GM19238 (cell line): ENCODE data around the gene CATSPERE.
"Not testable (repeated sequence)": the region's sequence is repeated elsewhere in the genome, so short reads cannot be mapped to it uniquely, and the experiment has no call there.

ENCODE experiments used
- DNase-seq: peaks from one replicate; pipeline ENCODE4 v3.0.0; 2011; ENCODE audit warnings: low spot score; ENCODE audit not compliant: insufficient read length

Gene CATSPERE

DNA sequence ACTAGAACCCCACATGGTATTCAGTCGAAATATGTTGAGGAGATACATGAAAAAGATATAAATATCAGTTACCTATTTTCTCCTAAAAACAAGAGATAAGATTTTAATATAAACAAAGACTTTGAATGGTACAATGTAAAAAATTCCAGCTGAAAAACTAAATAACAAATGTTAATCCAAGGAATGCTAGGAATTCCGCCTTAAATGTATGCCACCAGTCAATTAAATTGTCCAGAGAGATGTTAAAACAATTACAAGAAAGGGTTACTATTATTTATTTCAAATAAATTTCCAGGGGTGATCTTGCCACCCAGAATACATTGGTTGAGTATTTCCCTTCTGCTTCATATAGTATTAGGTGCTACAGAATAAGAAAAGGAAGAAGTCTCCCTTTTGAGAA lies 13.5 kb upstream of the CATSPERE start:
- no peak for DNase-seq

DNA sequence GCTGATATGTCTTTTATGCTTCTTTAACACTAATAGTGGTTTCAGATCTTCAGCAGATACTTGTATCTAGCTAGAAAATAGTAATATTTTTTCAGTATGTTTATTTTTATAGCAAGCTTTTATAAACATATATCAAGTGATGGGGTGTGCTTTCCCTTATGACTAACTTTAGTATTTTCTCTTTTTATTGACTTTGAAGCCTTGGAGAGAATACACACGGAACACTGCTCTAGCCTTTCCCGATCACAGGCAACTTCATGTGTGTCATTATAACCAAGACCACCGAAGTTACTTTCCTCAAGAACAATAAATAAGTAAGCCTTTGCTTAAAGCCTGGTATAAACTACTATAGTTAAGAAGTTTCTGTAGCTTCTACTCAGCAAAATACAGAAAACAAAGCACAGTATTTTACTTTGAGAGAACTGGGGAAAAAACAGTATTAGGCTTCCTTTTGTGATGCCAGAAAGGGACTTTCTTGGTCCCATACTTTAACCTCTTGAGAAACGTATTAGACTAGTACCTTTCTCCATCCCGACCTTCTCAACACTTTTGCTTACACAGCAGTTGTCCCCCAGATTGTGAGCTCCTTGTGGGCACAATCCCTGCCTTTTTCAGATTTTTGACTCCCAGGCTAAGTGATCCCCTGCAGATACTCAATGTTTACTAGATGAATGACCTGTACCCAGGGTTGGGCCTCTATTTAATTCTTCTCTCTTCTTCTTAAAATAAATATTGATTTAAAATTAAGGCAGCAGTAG lies 12.6 kb upstream of the CATSPERE start:
- no peak for DNase-seq

DNA sequence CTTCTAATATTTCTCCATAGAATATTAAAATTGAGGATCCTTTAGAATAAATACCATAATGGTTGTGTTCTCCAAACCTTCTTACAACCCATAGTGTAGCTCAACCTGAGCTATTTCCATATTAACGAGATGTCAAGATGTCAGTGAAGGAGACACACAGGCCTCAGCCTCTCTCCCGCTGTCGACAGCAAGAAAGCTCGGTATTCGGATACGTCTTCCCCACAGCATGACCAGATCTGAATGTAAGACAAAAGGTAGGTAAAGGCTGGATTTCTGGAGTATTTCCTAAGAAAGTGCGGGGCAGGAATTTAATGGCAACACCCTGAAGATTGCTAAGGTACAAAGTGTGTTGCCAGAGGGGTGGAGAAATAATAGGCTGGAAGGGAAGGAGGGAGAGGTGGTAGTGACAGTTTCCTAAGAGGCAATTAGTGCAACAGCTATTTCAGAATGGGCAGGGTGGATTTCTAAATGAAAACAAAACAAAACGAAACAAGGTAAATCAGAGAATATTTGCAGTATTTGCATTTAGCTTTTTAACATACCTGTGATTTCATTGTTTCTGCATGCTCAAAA lies 11.1 kb upstream of the CATSPERE start:
- DNase-seq: no peak

DNA sequence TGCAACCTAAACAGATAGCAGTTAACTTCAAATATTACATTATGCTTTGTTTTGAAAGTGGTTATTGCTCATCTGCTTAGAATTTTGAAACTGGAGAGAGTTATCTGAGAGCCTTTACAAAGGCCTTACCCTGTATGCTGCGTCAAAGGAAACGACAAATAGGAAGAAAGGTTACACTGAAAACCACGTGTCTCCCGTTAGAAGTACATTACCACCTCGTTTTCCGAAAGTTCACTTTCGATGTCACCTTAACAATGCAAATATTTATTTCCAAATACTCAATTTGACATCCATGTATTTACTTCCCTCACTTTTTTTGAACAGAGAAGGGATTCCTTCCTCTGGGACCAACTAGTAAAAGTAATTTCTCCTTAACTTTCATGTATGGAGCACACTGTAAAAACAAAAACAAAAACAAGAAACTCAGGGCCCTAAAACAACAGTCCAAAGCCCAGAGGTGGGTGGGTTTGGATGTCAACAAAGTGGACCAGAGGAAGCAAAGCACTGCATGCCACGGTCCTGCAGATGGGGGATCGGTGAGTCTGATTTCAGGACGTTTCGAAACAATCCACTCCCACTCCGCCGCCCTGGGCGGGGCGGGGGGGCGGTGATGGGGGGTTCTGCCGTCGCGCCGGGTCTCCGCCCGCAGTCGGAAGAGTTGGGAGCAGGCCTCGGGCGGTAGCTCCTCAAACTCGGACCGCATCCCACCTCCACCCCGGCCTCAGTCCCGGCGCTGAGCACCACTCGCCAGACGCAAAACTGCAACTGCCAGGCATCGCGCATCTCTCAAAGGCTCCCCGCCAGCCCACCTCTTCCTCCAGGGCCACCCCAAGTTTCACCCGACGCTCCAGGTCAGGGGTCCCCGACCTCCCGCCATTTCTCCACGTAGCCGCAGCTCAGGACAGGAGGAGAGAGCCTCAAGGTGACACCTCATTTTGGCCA lies 10.2 kb upstream of the CATSPERE start:
- peak; percentile 19 for DNase-seq

DNA sequence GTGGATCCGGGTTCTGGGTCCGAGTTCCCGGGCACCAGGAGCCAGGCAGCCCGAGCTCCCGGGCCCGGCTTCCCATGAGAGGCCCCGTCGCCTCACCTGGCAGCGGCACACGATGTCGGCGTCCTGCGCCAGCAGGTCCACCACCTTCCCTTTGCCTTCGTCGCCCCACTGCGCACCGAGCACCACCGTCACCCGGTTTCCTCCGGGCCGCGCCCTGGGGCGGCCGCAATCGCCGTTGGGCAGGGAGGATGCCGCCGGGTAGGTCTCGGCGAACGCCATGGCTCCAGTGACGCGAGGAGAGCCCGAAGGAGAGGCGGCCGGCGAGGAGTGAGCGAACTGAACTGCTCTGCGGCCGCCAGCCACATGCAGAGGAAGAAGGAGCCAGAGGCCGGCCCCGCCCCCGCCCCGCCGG lies 9.5 kb upstream of the CATSPERE start, which contains the start of gene ADSS2:
Gene ADSS2 (minus strand): TSS at position 371 of the 412 bp plus-strand sequence. CDS start 92 bp downstream, at position 279.
- DNase-seq: no peak

DNA sequence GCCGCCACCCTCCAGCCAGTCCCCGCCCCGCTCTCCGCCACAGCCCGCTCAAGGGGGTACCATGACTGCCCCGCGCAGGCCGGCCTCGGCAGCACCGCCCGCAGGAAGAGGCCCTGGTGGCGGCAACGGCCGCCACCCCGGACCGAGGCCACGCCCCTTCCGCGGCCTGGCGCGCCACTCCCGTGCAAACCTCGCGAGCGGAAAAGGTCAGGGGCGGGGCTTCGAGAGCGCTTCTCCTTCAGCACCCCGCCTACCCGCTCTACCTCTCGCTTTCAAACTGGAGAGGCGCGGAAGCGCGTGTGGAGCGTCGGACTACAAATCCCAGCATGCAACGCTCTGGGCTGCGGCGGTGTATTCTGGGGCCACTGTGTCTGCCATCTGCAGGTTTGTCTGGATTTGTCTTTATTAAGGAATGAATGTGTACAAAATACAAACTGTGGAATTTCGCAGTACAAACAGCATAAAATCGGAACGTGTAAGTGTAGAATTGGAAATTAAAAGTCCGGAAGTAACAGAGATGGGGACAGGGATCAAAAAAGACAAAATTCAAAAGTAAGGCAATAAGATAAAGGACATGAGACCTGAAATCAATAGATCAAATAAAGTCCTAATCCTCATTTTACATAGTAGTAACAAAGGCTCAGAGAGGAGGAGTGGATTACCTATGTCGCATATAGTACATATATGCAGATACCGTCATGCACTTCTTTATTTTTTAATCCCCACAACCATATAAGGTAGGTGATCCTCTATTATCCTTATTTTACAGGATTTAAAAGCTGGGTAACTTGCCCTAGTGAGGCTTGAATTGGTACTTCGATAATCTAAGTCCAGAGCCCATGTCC lies 8.9 kb upstream of the CATSPERE start:
- DNase-seq: peak; percentile 86

DNA sequence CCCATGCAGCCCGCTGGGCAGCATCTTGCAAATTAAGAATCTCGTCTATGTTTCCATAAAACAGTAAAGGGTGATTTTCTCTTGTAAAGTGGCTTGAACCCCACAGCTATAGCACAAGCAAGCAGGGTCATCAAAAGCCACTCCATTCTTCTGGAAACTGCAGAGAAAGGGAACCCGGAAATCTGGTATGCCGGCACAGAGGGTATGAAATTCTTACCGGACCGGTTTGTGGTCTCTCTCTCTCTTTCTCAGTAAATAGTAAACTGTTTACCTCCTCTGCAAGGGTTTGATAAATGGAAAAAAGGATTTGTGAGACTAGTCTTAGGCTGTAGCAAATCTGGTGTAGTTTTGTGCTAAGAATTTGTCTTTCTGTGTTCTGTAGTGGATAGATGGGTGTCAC lies 6.7 kb upstream of the CATSPERE start:
- DNase-seq: no peak

DNA sequence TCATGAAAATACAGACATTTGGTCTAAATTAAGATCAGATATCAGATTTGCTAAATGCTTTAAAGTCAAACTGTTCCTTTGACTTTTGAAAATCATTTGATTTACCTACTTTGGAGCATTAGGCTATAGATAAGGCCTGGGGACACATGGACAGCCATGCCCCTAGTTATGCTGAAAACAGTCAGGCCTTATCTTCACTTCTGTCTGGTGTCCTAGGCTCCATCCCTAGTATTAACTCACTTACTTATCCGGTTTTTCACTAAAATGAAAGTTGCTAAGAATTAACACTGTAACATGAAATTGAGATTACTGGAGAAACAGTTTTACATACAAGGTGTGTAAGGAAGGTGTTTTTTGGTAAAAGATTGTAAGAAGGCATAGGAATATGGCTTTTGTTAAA lies 4.5 kb upstream of the CATSPERE start:
- no peak for DNase-seq

DNA sequence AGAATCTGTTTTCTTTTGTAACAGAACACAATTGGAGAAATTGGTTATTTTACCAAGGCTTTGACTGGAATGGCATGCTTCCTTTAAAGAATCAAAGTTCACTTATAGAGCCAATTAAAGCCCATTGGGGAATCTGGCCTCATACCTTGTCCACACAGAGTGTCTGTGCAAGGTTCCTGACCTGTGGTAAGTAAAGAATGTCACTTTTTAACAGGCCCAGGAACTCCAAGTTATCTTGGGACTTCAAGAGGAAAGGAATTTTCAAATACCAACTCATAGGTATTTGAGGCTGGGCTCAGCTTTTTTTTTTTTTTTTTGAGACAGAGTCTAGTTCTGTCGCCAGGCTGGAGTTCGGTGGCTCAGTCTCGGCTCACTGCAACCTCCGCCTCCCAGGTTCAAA lies 2.3 kb upstream of the CATSPERE start:
- no peak for DNase-seq

DNA sequence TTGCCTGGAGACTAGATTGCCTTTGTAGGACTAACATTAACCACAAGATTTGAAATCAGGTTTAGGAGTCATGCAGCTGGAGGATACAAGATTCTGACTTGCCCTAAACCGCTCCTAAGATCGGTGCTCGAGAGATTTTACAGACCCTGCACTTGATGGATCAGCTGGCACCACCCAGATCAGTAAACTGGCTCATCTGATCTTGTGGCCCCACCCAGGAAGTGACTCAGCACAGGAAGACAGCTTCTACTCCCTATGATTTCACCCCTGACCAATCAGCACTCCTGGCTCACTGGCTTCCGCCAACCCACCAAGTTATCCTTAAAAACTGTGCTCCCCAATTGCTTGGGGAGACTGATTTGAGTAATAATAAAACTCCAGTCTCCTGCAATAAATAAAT lies 876 bp upstream of the CATSPERE start:
- DNase-seq: no peak

DNA sequence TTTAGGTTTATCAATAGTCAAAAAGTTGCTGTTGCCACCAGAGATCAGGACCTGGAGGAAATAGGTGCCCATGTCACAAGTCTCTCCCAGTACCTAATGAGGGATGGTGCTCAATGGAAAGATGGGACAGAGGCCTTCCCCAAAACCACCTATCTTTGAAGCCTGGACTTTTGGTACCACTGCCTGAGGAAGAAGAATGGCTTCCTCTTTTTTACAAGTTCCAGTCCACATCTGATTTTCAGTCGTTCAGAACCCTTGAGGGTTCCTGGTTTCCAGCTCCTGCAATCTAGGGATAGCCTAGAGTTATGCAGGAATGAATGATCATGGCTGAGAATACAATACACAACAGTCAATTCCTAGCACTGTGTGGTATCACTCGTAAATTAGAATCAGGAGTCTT lies 5.7 kb downstream of the CATSPERE start:
- DNase-seq: no peak

DNA sequence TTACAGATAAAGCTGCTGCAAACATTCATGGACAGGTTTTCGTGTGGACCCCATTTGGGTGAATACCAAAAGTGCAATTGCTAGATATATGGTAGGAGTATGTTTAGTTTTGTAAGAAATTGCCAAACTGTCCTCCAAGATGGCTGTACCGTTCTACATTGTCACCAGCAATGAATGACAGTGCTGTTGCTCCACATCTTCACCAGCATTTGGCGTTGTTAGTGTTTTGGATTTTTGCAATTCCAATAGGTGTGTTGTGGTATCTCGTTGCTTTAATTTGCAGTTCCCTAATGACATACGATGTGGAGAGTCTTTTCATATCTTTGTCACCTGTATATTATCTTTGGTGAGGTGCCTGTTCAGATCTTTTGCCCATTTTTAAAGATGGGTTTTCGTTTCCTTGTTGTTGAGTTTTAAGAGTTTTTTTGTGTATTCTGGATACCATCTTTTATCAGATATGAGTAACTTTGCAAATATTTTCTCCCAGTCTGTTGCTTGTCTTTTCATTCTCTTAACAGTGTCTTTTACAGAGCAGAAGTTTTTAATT lies 12.1 kb downstream of the CATSPERE start:
- no peak for DNase-seq

DNA sequence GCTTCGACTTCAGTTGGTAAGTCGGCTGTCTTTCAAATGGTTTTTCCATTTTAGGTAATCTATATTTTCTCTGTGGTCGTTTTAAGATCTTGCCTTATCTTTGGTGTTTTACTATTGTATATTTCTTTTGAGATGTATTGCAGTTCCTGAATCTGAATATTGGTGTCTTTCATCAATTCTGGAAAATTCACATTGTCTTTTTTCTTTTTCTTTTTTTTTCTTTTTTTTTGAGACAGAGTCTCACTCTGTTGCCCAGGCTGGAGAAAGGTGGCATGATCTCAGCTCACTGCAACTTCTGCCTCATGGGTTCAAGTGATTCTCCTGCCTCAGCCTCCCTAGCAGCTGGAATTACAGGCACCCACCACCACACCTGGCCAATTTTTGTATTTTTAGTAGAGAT lies 23.9 kb downstream of the CATSPERE start:
- not testable (repeated sequence) for DNase-seq

DNA sequence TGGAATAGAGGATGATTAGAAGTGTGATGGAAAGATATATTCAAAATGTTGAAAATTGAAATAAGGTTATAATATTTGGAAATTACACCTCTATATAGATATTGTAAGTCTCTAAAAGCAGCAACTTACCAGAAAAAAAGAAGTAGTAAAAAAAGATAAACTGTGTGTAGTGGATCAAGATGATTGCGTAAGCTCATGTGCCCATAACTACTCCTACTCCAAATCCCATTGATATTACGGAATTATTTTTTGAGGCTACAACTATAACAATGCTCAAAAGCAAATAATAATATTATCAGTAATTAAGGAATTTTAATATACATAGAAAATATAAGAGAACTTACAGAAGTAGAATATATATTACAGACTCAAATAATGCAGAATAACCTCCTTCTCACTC lies 33.6 kb downstream of the CATSPERE start:
- DNase-seq: no peak

DNA sequence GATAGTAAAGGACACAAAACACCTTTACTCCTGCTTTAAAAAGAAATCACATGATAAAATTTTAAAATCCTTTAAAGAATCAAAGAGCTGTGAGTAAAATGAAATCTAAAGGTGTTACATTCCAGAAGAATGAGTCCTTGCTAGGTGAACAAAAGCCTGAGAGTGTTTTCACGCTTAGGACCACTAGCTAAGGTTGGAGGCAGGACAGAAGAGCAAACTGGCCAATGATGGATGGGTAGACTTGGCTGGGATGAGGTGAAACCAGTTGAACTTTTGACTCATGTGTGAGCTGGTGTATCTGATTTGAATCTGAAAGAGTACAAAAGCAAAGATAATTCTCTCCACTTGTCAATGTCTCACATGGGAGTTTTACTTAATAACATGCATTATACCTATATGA lies 35.1 kb downstream of the CATSPERE start:
- no peak for DNase-seq

DNA sequence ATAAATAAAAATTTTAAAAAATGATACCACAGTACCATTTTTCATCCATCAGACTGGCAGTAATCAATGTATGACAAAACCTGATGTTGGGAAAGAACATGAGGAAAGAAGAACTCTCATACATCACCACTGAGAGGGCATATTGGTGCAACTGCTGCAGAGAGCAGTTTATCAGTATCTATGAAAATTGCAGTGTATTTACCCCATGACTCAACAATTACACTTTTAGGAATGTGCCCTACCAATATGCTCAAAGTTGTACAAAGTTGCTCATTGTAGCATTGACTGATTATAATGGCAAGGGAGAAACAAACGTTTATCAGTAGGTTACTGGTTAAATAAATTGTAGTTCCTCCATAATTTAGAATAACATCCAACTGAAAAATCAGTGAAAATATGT lies 36.7 kb downstream of the CATSPERE start:
- no peak for DNase-seq

DNA sequence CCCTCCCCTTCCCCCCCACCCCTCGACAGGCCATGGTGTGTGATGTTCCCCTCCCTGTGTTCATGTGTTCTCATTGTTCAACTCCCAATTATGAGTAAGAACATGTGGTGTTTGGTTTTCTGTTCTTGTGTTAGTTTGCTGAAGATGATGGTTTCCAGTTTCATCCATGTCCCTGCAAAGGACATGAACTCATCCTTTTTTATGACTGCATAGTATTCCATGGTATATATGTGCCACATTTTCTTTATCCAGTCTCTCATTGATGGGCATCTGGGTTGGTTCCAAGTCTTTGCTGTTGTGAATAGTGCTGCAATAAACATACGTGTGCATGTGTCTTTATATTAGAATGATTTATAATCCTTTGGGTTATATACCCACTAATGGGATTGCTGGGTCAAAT lies 38.4 kb downstream of the CATSPERE start:
- DNase-seq: not testable (repeated sequence)

DNA sequence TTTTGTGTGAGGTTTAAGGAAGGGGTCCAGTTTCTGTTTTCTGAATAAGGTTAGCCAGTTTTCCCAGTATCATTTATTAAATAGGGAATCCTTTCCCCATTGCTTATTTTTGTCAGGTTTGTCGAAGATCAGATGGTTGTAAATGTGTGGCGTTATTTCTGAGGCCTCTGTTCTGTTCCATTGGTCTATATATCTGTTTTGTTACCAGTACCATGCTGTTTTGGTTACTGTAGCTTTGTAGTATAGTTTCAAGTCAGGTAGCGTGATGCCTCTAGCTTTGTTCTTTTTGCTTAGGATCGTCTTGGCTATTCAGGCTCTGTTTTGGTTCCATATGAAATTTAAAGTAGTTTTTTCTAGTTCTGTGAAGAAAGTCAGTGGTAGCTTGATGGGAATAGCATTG lies 39.4 kb downstream of the CATSPERE start:
- DNase-seq: not testable (repeated sequence)

DNA sequence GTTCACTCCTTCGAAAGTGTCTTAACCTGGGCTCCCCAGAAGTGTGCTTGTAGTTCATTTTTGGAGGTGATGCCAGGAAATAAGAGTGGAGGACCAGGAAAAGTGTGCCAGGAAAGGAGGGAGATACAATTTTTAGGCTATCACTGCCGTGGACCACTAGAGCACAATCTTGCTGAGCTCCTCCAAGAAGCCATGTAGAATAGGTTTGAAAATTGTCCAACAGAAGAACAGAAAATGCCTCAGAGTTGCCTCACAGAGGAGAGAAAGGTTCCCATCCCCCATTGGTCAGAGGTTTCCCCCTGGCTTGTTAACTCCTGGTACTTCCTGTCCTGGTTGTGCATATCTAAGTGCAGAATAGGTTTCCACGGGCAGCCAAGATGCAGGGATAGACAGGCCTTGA lies 41.6 kb downstream of the CATSPERE start:
- no peak for DNase-seq

DNA sequence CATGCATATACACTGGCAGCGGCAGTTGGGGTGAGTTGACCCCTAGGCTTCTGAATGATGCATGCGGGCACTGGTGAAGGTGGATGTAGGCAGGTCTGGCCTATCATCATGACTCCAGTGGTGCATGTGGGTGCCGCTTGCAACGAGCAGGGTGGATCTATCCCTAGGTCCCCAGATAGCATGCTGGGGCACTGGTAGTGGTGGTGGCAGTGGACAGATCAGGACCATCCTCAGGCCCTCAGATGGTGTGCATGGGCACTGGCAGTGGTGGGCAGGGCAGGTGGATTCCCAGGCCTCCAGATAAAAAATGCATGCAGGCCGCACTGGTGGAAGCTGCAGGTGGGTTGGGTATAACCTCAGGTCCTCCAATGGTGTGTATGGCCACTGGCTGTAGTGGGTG lies 52.4 kb downstream of the CATSPERE start:
- no peak for DNase-seq

DNA sequence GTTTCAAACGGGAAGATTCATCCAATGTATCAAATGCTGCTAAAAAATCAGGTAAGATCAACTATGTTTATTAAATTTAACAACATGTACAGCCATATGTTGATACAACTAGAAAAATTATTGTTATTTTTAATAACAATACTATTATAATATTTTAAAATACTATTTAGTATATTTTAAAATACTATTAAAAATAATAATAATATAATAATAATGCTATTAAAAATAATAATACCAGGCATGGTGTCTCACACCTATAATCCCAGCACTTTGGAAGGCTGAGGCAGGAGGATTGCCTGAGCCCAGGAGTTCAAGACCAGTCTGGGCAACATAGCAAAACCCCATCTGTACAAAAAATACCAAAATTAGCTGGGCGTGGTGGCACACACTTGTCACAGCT lies 54.6 kb downstream of the CATSPERE start:
- no peak for DNase-seq
